ENCODE measurements around the gene PRKAR1A.
"Not testable (repeated sequence)": the region's sequence is repeated elsewhere in the genome, so short reads cannot be mapped to it uniquely, and the experiment has no call there.

The PRKAR1A gene

DNA sequence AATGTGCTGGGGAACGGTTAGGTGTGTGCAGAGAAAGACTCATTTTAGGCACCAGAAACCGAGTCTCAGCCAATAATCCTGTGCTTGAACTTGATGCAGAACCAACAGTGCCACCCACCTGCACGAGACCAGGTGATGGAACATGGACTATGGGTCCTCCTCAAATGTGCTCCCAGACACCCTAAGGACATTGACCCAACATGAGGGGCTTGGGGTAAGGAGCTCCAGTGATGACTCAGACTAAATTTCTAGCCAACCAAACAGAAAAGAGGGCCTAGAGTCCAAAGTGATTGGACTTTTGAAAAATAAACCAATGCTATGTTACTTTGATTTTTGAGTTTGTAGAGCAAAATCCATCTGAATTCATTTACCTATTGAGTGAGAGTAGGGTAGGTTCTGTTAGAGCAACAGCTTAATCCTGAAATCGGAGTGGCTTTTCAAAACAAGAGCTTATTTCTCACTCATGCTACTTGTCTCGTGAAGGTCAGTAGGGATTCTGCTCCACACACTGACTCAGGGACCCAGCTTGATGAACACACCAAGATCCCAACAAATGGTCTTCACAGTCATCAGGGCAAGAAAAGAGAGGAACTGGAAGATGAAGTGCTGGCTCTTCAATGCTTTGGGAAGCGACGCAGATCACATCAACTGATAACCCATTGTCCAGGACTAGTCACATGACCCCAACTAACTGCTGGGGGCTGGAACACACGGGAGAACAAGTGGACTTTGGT, 67.1 kb downstream of the PRKAR1A start:
- no peak for DNase-seq (ENCODE audit: low read depth)

DNA sequence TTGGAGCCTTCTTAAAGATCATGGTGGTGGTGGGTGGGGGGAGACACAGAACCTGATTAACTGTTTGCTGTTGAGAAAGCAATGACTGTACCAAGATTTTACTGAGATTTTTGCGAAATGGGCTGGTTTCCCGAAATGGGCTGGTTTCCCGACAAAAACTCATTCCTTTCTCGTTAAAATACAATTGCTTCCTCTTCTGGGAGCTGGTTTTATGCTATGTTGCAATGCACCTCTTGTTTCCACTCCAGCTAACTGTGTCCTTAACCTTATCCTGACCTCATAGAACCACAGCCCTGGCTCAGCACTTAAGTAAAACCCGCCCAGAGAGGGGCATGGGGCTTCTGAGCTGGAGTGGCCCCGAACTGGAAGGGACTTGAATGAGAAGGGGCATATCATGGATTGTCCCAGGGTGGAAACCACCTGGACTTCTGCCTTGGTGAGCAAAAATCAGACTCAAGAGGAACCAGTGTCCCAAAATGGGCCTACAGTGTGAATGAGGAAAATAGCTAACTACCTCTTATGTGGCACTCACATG, 68.1 kb downstream of the PRKAR1A start:
- peak; percentile 85 for DNase-seq (ENCODE audit: low read depth)

DNA sequence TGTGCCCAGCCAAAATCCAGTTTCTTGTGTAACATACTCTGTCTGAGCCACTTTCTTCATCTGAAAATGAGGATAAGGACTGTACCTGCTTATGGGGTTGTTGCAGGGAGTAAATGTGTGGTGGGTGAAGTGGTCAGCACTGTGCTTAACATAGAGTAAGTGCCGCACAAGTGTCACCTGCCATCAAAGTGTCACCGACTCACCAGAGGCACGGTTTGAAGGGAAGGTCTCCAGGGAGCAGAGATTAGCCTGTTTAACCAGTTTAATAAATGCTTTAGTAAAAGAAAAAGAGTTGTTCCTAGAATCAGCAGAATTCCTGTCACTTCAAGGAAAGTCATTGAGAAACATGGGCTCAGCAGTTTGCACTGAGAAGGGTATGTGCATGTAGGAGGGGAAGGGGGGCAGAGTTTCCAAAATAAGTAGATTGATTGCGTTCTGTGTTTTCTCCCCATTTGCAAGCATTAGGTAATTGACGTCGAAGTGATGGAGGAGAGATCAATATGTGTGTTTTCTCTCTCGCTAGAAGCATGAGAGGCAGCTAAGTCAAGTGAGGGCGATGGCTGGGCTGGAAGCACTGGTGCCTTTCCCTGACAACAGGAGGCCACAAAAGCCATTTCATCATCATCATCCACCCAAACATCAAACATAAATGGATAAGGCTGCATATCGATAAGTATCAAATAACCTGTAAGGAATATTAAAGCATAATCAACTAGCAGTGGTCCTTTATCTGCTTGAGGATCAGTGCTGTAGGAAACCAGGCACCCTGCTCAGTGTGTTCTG, 69.8 kb downstream of the PRKAR1A start:
- no peak for DNase-seq (ENCODE audit: low read depth)

DNA sequence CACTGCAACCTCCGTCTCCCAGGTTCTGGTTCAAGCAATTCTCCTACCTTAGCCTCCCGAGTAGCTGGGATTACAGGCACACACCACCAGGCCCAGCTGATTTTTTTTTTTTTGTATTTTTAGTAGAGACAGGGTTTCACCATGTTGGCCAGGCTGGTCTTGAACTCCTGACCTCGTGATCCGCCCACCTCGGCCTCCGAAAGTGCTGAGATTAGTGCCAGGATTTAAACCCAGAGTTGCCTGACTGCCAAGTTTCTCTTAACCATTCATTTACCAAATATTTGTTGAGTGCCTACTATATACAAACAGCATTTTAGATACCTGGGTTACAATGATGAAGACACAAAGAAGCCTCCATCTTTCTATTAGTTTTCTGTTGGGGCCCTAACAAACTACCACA, 70.6 kb downstream of the PRKAR1A start:
- DNase-seq (ENCODE audit: low read depth), result not testable (repeated sequence)

DNA sequence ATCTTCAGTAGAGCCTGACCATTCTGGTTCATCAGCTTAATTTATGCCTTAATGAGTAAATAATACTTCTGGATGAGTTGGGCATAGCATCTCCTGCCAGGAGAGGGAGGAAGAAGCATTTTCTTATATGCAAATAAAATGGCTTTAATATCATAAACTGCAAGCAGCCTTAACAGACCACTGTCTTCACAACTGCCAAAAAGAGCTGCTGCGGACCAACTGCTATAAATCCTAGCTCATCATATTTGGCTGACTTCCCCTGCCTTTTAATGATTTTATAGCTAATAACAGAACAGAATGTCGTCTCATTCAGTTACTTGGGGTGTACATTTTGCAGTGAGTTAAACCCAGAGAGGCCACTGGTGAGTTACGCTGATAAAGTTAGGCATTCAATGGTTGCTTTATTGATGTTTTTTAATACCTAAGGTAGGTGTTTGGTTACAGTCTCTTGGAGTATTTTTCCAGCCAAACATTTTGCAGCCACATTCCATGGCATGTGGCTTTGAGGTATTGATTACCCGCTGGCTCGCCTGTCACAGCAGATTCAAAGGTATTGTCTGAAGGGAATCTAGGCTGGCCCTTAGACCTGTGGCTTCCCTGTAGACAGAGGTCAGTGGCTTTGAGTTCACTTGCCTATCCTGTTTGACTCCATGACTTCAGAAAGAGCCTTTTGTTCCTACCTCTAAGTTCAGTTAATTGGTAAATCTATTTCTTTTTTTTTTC, 72.5 kb downstream of the PRKAR1A start:
- no peak for DNase-seq (ENCODE audit: low read depth)

DNA sequence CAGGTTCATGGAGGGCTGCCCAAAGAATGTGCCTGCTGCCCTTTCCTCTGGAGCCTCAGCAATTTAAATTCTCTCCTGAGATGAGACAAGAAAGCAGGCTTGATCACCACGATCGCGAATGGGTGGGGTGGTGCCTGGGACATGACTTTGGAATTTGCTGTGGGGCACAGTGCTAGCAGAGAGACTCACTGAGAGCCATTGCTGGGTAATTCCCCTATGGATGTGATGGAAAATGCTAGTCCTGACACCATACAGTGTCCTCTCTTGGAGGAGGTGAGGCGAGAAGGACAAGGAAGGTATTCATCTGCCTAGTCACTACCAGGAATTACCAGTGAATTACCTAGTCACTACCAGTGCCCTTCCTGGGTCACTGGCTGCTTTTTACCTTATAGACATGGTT, 73.4 kb downstream of the PRKAR1A start:
- no peak for DNase-seq (ENCODE audit: low read depth)

GRCh38 chr17:68587026-68587425, 74.8 kb downstream of the PRKAR1A start:
- DNase-seq (ENCODE audit: low read depth), result no peak

- DNase-seq (ENCODE audit: low read depth), result no peak
Observed at GRCh38 chr17:68587847-68588246, 75.6 kb downstream of the PRKAR1A start.

DNA sequence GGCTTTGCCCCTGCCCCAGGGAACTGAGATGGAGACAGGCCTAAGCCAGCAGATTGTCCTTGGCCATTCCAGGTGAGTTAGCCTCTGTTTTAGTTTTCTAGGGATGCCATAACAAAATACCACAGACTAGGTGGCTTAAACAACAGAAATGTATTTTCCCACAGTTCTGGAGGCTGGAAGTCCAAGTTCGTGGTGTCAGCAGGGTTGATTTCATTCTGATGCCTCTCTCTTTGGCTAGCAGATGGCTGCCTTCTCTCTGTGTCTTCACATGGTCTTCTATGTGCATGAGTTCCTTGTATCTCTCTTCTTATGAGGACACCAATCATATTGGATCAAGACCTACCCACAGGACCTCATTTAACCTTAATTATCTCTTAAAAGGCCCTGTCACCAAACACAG, 76.1 kb downstream of the PRKAR1A start:
- no peak for DNase-seq (ENCODE audit: low read depth)

DNA sequence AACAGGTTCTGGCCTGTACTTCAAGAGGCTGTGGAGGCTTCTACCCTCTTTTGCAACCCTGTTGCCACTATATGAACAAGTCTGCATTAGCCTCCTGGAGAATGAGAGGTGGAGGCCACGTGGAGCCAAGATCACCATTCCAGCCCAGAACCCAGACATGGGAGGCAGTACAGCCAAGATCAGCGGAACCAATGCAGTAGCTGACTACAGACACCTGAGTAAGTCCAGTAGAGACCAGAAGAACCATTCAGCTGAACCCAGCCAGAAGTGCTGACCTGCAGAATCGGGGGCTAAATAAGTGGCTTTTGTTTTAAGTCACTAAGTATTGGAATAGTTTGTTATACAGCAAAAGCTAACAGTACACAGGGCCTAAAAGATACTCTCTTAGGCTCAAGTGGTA, 76.9 kb downstream of the PRKAR1A start:
- no peak for DNase-seq (ENCODE audit: low read depth)

DNA sequence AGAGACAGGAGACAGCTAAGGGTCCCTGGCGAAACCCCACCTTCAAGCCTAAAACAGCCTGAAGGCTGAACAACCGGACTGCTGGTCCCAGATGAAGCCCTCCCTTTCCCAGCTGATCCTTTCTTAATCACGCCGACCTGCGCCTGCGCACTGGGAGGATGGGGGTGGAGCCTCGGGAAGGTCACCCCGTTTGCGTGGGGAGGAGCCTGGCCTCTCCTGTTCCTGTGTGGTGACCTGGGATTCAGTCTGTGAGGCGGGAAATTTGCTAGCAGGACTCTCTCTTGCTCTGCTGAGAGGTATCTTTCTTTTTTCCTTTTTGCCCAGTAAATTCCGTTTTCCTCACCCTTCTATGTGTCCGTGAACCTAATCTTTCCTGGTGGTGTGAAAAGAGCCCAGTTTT, 79.4 kb downstream of the PRKAR1A start:
- DNase-seq (ENCODE audit: low read depth), result no peak

DNA sequence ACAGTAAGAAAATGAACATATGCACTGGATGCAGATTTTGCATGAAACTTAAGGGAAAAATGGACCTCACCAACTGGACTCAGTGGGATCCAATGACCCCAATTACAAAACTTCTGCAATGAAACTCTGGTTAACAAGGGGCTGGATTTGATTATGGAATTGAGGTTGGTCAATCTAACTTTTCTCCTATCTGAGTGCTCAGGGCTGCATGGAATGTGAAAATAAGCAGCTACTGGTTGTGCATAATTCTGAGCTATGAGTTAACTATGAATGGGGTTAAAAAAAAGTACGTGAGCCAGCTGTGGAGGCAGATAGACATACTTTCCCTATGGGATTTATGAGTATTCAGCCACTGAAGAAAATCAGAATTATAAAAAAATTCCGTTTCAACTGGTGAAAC, 79.8 kb downstream of the PRKAR1A start:
- no peak for DNase-seq (ENCODE audit: low read depth)

DNA sequence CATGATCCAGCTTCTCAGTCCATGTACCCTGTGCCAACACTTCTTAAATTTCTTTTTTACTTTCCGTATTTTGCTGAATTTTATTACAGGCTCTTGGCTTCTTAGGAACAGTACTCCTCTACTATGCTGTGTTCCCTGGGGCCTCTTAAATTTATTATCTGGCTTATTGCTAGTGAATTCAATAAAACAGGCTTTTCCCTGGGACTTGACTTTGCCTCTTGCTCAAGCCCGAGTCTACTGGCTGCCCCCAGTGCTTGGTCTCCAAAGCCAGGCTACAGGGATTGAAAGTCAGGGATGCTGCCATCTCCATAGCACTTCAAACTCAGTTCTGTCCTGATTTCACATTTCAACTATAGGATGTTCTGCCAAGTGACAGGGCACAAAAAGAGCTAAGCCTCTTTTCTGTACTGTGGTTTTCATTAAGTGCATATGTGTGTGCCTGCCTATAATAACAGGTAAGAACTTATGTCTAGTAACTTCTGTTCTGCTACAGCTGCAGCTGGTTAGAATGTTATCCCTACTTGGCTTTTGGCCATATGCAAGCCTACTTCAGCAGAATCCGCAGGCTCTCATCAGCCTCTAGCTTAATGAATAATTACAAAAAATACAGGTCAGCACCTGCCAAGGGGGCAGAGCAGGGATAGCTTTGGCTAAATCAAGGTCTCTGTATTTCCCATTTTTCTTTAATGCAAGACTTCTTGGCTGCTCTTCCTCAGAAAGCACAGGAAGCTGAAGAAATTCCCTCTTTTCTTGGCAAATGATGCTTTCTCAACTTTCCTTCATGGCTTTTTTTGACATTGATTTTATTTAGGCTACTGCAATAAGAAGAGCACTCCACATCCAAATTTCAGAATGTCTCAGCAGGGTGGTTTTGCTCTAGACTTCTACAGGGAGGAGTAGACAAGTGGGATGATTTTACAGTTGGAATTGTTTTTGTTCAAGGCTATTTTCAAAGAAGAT, 80.7 kb downstream of the PRKAR1A start:
- DNase-seq (ENCODE audit: low read depth), result no peak

DNA sequence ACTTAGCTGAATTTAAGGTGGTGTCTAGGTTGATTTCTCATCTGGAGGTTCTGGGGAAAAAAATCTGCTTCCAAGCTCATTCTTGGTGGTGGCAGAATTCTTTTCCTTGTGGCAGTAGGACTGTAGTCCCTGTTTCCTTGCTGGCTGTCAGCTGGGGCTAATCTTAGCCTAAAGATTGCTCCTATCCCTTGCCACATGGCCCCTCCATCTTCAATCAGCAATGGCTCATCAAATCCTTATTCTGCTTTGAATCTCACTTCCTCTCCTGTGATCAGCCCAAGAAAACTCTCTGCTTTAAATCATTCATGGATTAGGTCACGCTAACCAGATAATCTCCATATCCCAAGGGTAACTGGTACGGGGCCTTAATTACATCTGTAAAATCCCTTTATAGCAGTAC, 82.3 kb downstream of the PRKAR1A start:
- DNase-seq (ENCODE audit: low read depth), result no peak

GRCh38 chr17:68595496-68595895, 83.3 kb downstream of the PRKAR1A start:
- DNase-seq (ENCODE audit: low read depth), result peak; percentile 32

- DNase-seq (ENCODE audit: low read depth), result no peak
Observed at GRCh38 chr17:68595986-68596385, 83.8 kb downstream of the PRKAR1A start.

- no peak for DNase-seq (ENCODE audit: low read depth)
Observed at GRCh38 chr17:68596411-68596945, 84.2 kb downstream of the PRKAR1A start.

GRCh38 chr17:68598074-68598473, 85.8 kb downstream of the PRKAR1A start:
- DNase-seq (ENCODE audit: low read depth), result no peak

- DNase-seq (ENCODE audit: low read depth), result no peak
Observed at GRCh38 chr17:68598545-68598961, 86.3 kb downstream of the PRKAR1A start.

DNA sequence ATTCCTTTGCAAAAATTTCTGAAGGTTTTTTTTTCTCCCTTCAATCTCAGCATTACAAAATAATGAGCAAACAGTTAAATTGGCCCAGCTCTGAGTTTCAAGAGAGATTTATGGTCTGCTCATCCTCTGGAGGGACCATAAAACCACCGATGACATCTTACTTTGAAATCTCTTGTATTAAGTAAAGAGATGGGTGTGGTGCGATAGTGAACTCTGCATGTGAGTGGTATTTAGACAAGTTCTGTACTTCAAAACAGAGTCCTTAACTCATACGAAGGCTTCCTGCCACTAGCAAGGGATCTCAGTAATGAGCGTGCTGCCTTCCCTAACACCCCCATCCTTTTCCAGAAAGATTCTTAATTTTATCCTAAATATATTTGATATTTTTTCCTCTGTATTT, 86.9 kb downstream of the PRKAR1A start:
- peak; percentile 84 for DNase-seq (ENCODE audit: low read depth)

GRCh38 chr17:68599552-68600066, 87.4 kb downstream of the PRKAR1A start:
- no peak for DNase-seq (ENCODE audit: low read depth)

All from EH (cell line).